Measurements from ENCODE around the gene KCND1.

The KCND1 gene

DNA sequence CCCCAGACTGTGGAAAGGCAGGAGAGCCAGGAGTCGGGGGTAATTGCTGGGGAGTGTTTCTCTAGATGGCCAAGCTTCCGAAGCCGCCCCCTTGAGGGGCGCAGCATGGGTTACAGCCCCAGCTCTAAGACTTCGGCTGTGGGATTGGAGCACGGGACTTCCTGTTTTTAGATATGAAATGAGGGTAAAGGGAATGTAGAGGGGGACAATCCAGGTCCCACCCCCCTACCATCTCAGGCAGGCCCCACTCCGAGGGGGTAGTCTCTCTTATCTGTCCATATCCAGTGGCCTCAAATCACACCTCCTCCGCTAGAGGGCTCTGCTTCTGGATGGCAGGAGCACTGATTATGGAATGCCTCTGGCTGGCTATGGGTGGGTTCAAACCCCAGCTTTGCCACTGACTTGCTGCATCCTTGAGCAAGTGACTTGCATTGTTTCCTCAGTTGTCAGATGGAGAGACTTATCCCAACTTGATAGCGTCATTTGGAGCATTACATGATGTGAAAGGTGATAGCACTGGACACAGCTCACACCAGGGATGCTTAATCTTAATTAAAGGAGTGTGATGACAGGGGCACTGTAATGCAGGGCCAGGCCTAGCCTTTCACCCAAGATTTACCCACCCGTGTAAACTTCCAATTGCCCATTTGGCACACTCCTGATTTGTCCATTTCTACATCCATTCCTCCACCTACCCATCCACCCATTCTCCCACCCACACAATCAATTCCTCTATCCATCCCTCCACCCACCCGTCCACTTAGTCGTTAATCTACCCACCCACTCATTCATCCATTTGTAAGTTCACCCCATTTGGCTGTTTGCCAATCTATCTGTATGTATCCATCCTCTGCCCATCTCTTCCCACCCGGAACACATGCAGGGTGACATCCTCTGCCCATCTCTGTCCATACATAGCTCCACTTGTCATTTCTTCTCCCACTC lies 848 bp upstream of the KCND1 start:
- no peak overlapping the region for H2AK5ac ChIP-seq (ENCODE audit: low read length, severe bottlenecking)
- H3K23ac ChIP-seq (ENCODE audit: low read length in 2 of 2), result no peak overlapping the region
- H3K79me1 ChIP-seq (replicated peaks; ENCODE audit: low read length, poor library complexity, severe bottlenecking), result no peaks in the 10 kb centered on the region
- H3K4me2 ChIP-seq (ENCODE audit: low read length, poor library complexity, severe bottlenecking), result peak overlapping the region; percentile 62
- H3K4me3 ChIP-seq (ENCODE audit: insufficient read depth in 1 of 2, low read depth in 1 of 2, low read length in 2 of 2), result peak overlapping the region; percentile 52 to 76
- no peak overlapping the region for H2BK15ac ChIP-seq (ENCODE audit: low read depth, poor library complexity, severe bottlenecking)
- peak overlapping the region in 1 of 2 experiments; percentile 41 for H3K4ac ChIP-seq (ENCODE audit: low read depth in 1 of 2, low read length in 2 of 2)
- peak; percentile 58 for DNase-seq
- H2BK120ac ChIP-seq (ENCODE audit: low read depth, low read length), result no peak overlapping the region
- H2BK5ac ChIP-seq (ENCODE audit: low read depth, low read length, poor library complexity, severe bottlenecking), result no peak overlapping the region
- no peaks in the 10 kb centered on the region for H3K27me3 ChIP-seq (ENCODE audit: control insufficient read depth in 1 of 2, insufficient read depth in 1 of 2, low read length in 2 of 2)
- peak overlapping the region; percentile 4 for H4K8ac ChIP-seq (ENCODE audit: low read length)
- WGBS, result 49% methylated on average over 8 of the region's 13 CpGs
- peaks cover 21 to 32% of the 10 kb centered on the region in 2 experiments for H3K36me3 ChIP-seq (ENCODE audit: control insufficient read depth in 1 of 2, insufficient read depth in 2 of 2, low read depth in 1 of 2, low read length in 2 of 2)
- no peak overlapping the region for H2BK12ac ChIP-seq (ENCODE audit: low read length in 2 of 2)
- peak overlapping the region in 1 of 2 experiments; percentile 60 for H3K18ac ChIP-seq (ENCODE audit: low read depth in 1 of 2, low read length in 2 of 2)
- H3K9me3 ChIP-seq (ENCODE audit: control insufficient read depth, low read length), result no peaks in the 10 kb centered on the region
- H4K91ac ChIP-seq (ENCODE audit: low read length), result no peak overlapping the region
- peaks cover 3% of the 10 kb centered on the region for H3K4me1 ChIP-seq (ENCODE audit: control insufficient read depth, insufficient read depth, low read depth, low read length)
- peak overlapping the region; percentile 84 for H3K9ac ChIP-seq (ENCODE audit: low read length)
- H3K14ac ChIP-seq (ENCODE audit: low read length in 2 of 2), result no peak overlapping the region
- no peak overlapping the region for H2AFZ ChIP-seq (ENCODE audit: low read depth, low read length)
- H3K27ac ChIP-seq (ENCODE audit: low read length, poor library complexity, severe bottlenecking), result peak overlapping the region; percentile 3

DNA sequence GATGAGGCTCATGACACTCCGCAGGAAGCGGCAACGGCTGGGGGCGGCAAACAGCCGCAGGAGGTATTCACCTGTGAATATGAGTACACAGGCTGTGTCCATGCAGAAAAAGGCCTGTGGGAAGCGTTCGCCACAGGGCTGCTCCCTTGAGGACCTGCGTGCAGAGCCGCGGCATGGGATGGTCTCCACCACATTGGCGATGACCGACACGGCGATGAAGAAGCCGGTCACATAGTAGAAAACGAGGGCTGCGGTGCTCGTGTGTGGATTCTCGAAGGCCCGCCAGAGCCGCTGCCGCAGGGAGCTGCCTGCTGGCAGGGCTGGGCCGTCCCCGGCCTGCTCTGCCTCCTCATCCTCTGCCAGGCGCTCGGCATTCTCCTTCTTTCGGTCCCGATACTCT lies 2.2 kb downstream of the KCND1 start:
- Histone ChIP-seq H3K9ac (ENCODE audit: low read length) (no peak overlapping the region), H3K4ac (ENCODE audit: low read depth in 1 of 2, low read length in 2 of 2) (no peak overlapping the region), H3K27ac (ENCODE audit: low read length, poor library complexity, severe bottlenecking) (no peak overlapping the region), H2AK5ac (ENCODE audit: low read length, severe bottlenecking) (no peak overlapping the region), H2BK12ac (ENCODE audit: low read length in 2 of 2) (no peak overlapping the region), H3K36me3 (ENCODE audit: control insufficient read depth in 1 of 2, insufficient read depth in 2 of 2, low read depth in 1 of 2, low read length in 2 of 2) (peaks cover 7 to 32% of the 10 kb centered on the region in 2 experiments), H2BK15ac (ENCODE audit: low read depth, poor library complexity, severe bottlenecking) (no peak overlapping the region), H3K79me1 (replicated peaks; ENCODE audit: low read length, poor library complexity, severe bottlenecking) (peaks cover 2% of the 10 kb centered on the region), H3K27me3 (ENCODE audit: control insufficient read depth in 1 of 2, insufficient read depth in 1 of 2, low read length in 2 of 2) (peaks cover 0 to 4% of the 10 kb centered on the region in 2 experiments), H2BK5ac (ENCODE audit: low read depth, low read length, poor library complexity, severe bottlenecking) (no peak overlapping the region), H3K23ac (ENCODE audit: low read length in 2 of 2) (no peak overlapping the region), H3K9me3 (ENCODE audit: control insufficient read depth, low read length) (no peaks in the 10 kb centered on the region), H2AFZ (ENCODE audit: low read depth, low read length) (no peak overlapping the region), H3K18ac (ENCODE audit: low read depth in 1 of 2, low read length in 2 of 2) (no peak overlapping the region), H3K14ac (ENCODE audit: low read length in 2 of 2) (no peak overlapping the region), H3K4me2 (ENCODE audit: low read length, poor library complexity, severe bottlenecking) (no peak overlapping the region), H3K4me1 (ENCODE audit: control insufficient read depth, insufficient read depth, low read depth, low read length) (peaks cover 12% of the 10 kb centered on the region), H4K91ac (ENCODE audit: low read length) (no peak overlapping the region), H4K8ac (ENCODE audit: low read length) (no peak overlapping the region), H3K4me3 (ENCODE audit: insufficient read depth in 1 of 2, low read depth in 1 of 2, low read length in 2 of 2) (no peak overlapping the region), H2BK120ac (ENCODE audit: low read depth, low read length) (no peak overlapping the region)
- 95% methylated on average over 28 of the region's 28 CpGs for whole genome bisulfite sequencing
- DNase-seq, result no peak

DNA sequence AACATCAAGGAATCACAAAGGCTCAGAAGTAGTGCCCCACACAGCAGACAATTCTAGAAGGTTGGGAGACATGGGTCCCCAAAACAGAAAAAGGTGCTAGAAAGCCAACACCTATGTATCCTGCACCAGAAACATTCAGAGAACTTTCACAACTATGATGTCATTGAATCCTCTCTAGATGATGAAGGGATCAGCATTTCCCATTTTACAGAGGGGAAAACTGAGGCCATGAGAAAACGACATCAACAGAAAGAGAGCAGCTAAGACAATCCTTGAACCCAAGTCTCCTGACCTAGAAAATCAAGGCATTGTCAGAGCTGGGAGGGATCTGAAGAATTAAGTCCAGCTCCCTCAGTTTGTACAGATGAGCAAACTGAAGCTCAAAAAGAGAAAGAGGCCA lies 3.3 kb downstream of the KCND1 start:
- Histone ChIP-seq H3K27ac (ENCODE audit: low read length, poor library complexity, severe bottlenecking) (no peak overlapping the region), H4K91ac (ENCODE audit: low read length) (no peak overlapping the region), H2AFZ (ENCODE audit: low read depth, low read length) (no peak overlapping the region), H3K4me1 (ENCODE audit: control insufficient read depth, insufficient read depth, low read depth, low read length) (peaks cover 12% of the 10 kb centered on the region), H4K8ac (ENCODE audit: low read length) (no peak overlapping the region), H3K4me3 (ENCODE audit: insufficient read depth in 1 of 2, low read depth in 1 of 2, low read length in 2 of 2) (no peak overlapping the region), H3K27me3 (ENCODE audit: control insufficient read depth in 1 of 2, insufficient read depth in 1 of 2, low read length in 2 of 2) (peaks cover 0 to 4% of the 10 kb centered on the region in 2 experiments), H2BK120ac (ENCODE audit: low read depth, low read length) (no peak overlapping the region), H2BK5ac (ENCODE audit: low read depth, low read length, poor library complexity, severe bottlenecking) (no peak overlapping the region), H3K79me1 (replicated peaks; ENCODE audit: low read length, poor library complexity, severe bottlenecking) (peaks cover 2% of the 10 kb centered on the region), H2BK12ac (ENCODE audit: low read length in 2 of 2) (no peak overlapping the region), H3K23ac (ENCODE audit: low read length in 2 of 2) (no peak overlapping the region), H2AK5ac (ENCODE audit: low read length, severe bottlenecking) (no peak overlapping the region), H3K4me2 (ENCODE audit: low read length, poor library complexity, severe bottlenecking) (no peak overlapping the region), H3K36me3 (ENCODE audit: control insufficient read depth in 1 of 2, insufficient read depth in 2 of 2, low read depth in 1 of 2, low read length in 2 of 2) (peaks cover 6 to 28% of the 10 kb centered on the region in 2 experiments), H3K9me3 (ENCODE audit: control insufficient read depth, low read length) (no peaks in the 10 kb centered on the region), H2BK15ac (ENCODE audit: low read depth, poor library complexity, severe bottlenecking) (no peak overlapping the region), H3K18ac (ENCODE audit: low read depth in 1 of 2, low read length in 2 of 2) (no peak overlapping the region), H3K4ac (ENCODE audit: low read depth in 1 of 2, low read length in 2 of 2) (no peak overlapping the region), H3K14ac (ENCODE audit: low read length in 2 of 2) (no peak overlapping the region), H3K9ac (ENCODE audit: low read length) (no peak overlapping the region)
- DNase-seq, result no peak
- whole genome bisulfite sequencing, result no CpG with 5 or more reads among the region's 1 CpG

DNA sequence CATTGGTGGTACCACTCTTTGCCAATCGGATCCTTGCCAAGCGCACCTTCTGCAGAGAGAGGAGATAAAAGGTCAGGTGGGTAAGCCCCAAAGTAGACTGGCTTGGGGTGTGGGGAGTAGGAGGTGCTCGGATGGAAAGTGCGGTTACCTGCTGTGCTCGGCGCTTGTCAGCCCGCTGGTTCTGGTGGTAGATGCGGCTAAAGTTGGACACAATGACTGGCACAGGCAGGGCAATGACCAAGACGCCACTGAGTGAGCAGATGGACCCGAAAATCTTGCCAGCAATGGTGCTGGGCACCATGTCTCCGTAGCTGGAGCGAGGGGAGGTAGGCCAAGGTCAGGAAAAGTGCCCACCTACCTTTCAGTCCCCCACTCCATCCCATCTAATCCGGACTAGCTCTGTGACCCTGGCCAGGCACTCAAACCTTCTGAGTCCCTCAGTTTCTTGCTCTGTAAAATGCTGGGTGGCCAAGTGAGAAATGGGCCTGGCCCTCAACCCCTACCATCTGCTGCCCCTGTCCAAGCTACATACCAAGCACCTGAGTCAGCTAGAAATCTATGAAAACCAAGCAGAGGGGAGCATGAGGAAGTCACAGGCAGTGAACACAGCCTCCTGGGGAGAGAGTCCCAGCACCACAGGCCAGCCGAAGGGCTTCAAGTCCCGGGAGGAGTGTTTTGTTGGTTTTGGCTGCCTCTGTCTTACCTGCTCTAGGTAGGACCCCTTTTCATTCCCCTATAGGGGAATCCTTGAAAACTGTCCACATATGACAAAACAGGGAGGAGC lies 4.7 kb downstream of the KCND1 start:
- Histone ChIP-seq H3K27ac (ENCODE audit: low read length, poor library complexity, severe bottlenecking) (peak overlapping the region; percentile 87), H3K18ac (ENCODE audit: low read depth in 1 of 2, low read length in 2 of 2) (no peak overlapping the region), H3K79me1 (replicated peaks; ENCODE audit: low read length, poor library complexity, severe bottlenecking) (peaks cover 2% of the 10 kb centered on the region), H3K4me1 (ENCODE audit: control insufficient read depth, insufficient read depth, low read depth, low read length) (peaks cover 10% of the 10 kb centered on the region), H3K9me3 (ENCODE audit: control insufficient read depth, low read length) (no peaks in the 10 kb centered on the region), H4K91ac (ENCODE audit: low read length) (no peak overlapping the region), H2AK5ac (ENCODE audit: low read length, severe bottlenecking) (peak overlapping the region; percentile 56), H2BK5ac (ENCODE audit: low read depth, low read length, poor library complexity, severe bottlenecking) (no peak overlapping the region), H2BK120ac (ENCODE audit: low read depth, low read length) (no peak overlapping the region), H3K27me3 (ENCODE audit: control insufficient read depth in 1 of 2, insufficient read depth in 1 of 2, low read length in 2 of 2) (peaks cover 0 to 4% of the 10 kb centered on the region in 2 experiments), H4K8ac (ENCODE audit: low read length) (no peak overlapping the region), H2BK15ac (ENCODE audit: low read depth, poor library complexity, severe bottlenecking) (no peak overlapping the region), H2AFZ (ENCODE audit: low read depth, low read length) (no peak overlapping the region), H3K4ac (ENCODE audit: low read depth in 1 of 2, low read length in 2 of 2) (no peak overlapping the region), H3K36me3 (ENCODE audit: control insufficient read depth in 1 of 2, insufficient read depth in 2 of 2, low read depth in 1 of 2, low read length in 2 of 2) (peaks cover 6 to 33% of the 10 kb centered on the region in 2 experiments), H3K4me3 (ENCODE audit: insufficient read depth in 1 of 2, low read depth in 1 of 2, low read length in 2 of 2) (no peak overlapping the region), H3K23ac (ENCODE audit: low read length in 2 of 2) (no peak overlapping the region), H3K9ac (ENCODE audit: low read length) (no peak overlapping the region), H2BK12ac (ENCODE audit: low read length in 2 of 2) (no peak overlapping the region), H3K14ac (ENCODE audit: low read length in 2 of 2) (no peak overlapping the region), H3K4me2 (ENCODE audit: low read length, poor library complexity, severe bottlenecking) (peak overlapping the region; percentile 29)
- WGBS, result 91% methylated on average over 15 of the region's 15 CpGs
- peak; percentile 33 for DNase-seq
